Stimulated activated CD4-positive, alpha-beta T cell treated with anti-CD3 and anti-CD28 coated beads, Interleukin-2, amount 100 ng/mL, for 24 hours (primary cell): ENCODE data around the gene RAB40B.

Experiments used
- DNase-seq, 2 donors: peaks; one replicate each; pipeline ENCODE4 v3.0.0-alpha.2; 2020

The RAB40B gene

DNA sequence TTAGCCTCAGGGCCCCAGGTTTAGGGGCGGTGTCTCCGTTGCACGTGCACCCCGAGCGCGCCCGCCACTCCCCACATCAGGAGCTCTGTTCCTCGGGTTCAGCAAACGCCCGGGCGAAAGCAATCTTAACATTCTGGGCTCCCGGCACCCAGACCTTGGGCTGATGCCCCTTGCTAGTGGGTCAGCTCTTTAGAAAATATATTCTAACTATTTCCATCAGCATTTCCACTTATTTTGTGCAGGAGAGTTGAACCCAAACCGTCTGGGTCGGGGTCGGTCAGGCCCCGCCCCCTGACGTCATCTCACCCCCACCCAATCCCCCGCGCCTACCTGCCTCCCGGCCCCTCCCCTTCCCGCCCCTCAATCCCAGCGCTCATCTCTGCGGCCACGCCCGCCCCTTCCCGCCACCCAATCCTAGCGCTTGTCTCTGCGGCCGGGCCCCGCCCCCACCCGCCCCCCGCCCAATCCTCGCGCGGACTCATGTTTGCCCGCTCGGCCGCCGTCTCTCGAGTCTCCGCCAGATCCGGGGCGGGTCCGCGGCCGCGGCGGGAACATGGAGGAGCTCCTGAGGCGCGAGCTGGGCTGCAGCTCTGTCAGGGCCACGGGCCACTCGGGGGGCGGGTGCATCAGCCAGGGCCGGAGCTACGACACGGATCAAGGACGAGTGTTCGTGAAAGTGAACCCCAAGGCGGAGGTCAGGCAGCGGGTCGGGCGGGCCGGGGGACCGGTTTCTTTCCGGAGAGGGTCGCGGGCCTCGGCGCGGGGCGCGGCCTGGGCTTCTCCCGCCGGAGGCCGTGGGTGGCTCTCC, 17.9 kb upstream of the RAB40B start, which contains the start of gene FN3KRP:
FN3KRP (plus strand) TSS at position 504 of the 808 bp plus-strand sequence; CDS start at position 554, 50 bp downstream.
- peak; percentile 85 to 94 for DNase-seq

DNA sequence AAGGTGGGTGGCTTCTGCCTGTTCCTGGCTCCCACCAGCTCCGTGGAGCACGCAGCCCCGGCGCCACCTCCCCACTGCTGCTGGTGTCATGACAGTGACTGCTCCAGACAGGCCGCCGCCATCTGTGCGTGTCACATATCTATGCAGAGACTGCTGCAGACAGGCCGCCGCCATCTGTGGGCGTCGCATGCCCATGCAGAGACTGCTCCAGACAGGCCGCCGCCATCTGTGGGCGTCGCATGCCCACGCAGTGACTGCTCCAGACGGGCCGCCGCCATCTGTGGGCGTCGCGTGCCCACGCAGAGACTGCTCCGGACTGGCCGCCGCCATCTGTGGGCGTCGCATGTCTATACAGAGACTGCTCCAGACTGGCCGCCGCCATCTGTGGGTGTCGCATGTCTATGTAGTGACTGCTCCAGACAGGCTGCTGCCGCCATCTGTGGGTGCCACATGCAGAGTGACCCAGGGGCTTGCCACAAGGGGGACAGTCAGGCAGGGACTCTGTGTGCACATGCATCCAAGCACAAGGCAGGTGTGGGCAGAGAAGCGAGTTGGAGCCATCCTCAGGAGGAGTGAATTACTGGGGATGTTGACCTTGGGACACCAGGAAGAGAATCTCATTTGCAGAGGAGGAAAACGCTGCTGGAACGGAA, 14.7 kb upstream of the RAB40B start:
- DNase-seq, result no peak

DNA sequence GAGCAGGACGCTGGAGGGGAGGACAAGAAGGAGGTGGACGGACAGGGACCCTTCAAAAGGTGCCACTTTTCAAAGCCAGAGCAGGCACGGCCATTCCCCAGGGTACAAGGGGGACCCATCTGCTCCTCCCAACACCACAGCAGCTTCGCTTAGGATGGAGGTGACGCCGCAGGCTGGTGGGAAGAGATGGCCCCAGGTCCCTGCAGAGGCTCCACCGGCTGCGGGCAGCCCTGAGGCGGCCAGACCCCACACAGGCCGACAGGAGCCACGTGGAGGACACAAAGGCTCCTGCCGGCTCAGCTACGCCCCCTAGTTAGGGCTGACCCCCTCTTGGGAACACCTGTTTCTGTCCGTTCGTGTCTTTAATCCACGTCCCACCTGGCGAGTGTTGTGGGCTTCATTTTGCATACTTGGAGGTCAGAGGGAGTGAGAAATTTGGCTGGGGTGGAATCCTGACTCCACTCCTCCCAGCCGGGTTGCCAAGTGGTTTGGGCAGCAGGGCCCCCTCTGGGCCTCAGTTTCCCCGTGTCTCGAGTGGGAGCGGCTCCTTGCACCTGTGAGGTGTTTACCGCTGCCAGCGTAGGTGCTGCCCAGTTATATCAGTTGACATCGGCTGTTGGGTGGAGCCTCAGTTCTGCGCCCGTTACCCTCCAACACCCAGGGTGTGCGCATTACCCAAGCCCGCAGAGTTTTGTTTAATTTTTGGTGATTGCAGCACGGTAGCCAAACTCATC, 12.2 kb upstream of the RAB40B start:
- no peak for DNase-seq

DNA sequence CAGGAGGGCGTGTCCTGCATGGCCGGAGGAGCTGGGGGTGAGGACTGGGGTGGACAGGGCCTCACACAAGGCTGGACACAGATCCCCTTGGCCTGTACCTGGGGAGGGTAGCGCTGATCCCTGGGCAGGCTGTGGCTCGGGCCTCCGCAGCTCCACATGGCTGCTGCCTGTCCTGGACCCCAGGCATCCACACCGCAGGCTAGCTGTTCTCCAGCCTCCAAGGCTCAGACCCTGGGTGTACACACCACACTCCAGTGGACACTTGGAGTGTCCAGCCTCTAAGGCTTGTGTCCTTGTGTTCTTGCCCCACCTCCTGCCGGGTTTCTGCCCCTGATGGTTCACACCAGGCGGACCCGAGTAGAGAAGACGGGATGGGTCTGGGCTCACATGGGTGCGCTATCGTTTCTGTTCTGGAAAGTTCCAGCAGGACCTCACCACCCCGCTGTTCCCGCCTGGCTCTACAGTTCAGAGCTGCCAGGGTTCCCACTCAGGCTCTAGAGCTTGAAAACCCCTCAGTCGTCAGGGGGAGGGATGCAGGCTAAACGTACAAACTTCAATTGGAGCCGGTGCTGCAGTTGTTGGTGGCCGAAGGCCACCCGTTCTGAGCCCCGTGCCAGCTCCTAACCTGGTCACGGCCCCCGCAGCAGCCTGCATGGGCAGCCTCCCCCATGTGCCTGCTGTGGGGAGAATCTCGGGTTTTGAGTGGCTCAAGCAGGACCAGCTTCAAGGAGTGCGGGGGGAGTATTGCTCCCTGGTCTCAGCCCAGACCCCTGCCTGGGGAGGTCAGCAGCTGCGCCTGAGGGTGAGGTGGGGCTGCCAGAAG, 11.4 kb upstream of the RAB40B start:
- DNase-seq, result no peak

DNA sequence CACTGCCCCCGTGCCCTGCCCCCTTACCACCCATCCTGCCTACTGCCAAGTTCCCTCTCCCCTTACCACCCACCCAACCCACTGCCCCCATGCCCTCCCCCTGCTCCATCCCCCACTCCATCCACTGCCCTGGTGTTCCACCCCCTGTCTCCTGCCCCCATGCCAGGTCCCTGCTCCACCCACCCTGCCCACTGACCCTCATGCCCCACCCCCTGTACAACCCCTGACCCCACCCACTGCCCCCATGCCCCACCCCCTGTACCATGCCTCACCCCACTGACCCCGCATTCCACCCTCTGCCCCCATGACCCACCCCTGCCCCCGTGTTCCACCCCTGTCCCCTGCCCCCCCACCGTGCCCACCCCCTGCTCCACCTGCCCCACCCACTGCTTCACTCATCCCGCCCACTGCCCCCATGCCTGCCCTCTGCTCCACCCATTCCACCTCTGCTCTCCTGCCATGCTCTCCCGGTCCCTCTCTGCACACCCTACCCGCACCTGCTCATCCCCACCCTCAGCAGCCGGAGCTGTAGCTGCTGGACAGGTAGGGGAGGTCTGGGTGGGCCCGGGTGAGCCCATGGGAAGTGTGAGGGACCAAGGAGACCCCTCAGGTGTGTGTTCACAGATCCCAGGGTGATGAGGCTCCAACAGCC, 10.7 kb upstream of the RAB40B start:
- no peak for DNase-seq

DNA sequence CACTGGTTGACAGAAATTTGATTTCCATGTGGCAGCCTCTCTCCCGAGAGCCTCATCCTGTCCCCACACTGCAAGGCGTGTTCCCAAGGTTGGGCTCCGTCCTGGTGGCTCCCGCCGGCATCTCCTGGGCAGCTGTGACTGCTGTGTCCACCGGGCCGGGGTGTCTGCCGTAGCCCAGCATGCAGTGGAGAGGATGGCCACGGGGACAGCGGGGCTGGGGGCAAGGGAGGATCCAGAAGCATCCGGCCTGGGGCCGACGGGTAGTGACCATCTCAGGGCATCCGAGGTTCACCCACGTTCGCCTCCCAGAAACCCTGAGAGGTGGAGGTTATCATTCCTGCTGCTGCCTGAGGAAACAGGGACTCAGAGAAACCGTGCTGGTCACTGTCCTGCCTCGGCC, 7.3 kb upstream of the RAB40B start:
- DNase-seq, result no peak

DNA sequence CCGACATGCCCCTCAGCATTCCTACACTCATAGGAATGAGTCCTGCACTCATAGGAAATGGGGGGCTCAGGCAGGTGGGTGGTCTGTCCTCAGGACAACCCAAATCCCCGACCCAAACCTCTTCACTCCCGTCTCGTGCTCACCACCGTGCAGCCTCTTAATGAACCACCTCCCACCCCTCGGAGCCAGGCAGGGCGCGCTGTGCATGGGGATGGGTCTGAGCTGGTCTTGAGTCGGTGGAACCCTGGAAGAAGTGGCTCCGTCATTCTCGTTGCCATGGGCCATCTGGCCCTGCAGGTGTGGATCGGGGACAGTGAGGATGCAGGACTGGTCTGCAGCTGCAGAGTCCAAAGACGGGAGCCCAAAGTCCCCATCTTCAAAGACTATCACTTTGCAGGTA, 6.4 kb upstream of the RAB40B start:
- DNase-seq, result no peak

DNA sequence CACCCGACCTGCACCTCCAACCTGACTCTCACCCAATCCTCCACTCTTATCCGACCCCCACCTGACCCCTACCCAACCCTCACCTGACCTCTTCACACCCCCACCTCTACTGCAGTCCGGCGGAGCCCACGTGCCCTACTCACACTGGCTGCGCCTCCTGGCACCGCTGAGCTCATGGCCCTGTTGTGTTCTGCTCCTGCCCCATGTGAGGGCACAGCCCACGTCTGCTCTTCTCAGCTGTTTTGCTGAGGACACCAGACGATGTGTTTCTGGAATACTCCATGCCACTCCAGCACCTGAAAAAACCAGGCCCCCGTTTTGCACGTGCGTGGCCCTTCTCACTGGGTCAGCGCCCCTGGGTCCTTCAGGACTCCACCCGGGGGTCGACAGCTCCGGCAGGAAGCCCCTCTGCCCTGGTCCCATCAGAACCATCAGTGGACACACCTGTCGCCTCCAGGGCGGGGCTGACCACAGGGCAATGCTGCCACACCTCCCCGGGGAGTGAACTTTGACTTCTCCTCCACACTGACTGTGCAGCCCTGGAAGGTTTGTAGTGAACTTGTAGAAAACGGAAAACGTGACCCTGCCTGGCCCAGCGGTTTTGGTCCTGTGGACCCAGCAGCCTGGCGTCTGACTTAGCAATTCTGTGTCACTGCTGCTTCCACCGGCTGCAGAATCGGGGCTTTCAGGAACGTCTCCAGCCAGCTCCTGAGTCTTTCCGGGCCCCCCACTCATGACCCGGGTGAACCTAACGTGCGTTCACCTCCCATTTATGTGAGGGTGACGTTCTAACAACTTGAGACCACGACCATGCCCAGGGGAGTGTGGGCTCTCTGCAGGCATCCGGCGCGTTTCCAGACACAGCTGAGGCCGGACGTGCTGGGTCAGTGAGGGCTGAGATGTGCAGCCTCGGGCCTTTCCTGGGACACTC, 5.7 kb upstream of the RAB40B start:
- no peak for DNase-seq

DNA sequence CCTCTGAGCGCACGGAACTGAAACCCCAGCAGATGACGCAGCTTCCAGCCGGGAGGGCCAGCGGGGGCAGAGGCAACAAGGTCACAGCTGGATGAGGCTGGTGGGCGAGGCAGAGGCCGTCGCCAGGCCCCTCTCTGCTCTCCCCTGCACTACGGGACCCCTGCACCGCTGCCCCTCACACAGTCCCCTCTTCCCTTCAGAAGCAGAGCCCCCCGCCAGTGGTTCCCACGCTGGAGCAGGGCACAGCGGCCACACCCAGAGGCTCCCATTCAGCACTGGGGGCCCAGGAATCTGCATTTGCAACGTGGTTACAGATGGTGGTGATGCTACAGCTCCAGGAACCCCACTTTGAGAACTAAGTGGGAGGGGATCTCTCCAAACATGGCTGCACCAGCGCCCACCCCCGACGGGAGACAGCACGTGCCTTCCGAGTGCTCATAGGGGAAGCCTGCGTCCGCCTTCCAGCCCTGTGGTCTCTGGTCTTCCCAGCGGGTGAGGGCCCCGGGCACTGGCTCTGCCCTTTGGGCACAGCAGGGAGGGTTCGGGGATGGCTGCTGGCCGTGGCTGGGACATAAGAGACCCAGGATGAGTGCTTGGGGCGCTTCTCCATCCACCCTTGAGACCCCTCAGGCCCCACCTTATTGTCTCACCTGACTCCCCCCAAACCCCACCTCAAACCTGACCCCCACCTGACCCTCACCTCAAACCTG, 4.7 kb upstream of the RAB40B start:
- no peak for DNase-seq

DNA sequence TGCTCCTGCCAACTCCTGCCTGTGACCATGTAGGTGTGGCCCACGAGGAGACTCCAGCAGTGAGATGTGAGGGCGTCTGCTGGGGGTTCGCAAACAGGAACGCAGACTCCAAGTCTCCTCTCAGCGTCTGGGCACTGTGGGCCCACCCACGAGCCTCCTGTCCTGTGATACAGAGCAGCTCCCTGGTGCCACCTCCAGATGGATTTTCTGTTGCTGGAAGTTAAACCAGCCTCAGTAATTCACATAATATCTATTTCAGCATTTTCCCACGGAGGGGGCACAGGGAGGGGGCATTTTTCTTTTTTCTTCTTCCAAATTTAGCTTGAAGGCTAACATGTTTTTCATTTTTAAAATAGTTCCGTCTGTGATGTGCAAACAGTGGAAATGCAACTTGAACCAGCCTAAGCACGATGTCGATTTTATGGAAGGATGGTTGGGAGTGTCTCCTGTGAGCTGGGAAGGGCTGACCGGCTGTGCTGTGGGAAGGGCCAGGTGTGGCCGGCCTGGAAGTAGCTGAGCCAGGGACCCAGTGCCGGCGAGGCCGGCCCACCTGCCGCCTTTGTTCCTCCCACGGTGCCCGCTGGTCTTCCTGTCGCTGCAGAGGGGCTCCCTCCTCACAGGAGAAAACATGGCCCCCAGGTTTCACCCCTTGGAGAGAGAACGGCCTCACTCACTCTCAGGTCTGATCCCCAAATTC, 3.9 kb upstream of the RAB40B start:
- no peak for DNase-seq

DNA sequence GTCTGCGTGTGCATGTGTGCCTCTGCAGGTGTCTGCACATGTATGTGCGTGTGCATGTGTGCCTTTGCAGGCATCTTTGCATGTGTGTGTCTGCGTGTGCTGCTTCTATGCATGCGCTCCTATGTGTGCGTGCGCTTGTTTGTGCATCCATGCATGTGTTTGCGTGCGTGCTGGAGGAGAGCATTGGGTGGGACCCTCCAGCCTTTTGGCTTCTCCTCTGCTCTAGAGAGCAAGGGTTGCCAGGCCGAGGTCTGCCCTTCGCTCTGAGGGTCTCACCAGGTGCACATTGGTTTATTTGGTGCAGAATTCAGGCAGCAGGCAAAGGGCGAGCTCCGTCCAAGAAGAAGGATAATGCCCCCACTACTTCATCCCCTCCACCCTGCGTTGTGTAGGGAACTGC, 1.1 kb upstream of the RAB40B start:
- DNase-seq, result no peak

DNA sequence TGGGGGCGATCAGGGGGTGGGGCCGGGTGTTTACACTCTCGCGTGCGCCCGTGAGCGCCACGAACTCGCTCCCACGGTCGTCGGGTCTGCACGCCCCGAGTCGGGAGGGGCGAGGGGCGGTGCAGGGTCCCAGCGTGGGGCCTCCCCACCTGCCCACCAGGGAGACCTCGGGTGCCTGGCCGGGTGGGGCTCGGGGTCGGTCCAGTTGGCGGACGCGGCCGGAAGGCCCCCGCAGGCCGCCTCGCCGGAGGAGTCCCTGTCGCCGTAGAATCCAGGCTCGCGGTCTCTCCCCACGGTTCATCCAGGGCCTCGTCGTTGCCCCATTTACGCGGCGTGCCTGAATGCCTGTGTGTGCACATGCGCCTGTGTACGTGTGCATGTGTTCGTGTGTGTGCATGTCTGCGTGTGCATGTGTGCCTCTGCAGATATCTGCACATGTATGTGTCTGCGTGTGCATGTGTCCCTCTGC, 510 bp upstream of the RAB40B start:
- DNase-seq, result no peak

DNA sequence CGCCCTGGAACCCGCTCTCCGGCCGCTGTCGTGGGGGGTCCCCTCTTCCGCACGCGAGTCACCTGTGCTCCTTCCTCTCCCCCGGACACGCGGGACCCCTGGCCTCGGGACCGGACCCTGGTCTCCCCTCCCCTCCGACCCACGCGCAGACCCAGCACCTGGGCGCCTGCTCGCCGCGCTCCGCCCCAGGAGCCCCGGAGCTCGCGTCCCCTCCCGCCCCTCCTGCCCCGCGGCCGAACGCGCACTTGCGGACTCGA, 762 bp downstream of the RAB40B start:
- no peak for DNase-seq

DNA sequence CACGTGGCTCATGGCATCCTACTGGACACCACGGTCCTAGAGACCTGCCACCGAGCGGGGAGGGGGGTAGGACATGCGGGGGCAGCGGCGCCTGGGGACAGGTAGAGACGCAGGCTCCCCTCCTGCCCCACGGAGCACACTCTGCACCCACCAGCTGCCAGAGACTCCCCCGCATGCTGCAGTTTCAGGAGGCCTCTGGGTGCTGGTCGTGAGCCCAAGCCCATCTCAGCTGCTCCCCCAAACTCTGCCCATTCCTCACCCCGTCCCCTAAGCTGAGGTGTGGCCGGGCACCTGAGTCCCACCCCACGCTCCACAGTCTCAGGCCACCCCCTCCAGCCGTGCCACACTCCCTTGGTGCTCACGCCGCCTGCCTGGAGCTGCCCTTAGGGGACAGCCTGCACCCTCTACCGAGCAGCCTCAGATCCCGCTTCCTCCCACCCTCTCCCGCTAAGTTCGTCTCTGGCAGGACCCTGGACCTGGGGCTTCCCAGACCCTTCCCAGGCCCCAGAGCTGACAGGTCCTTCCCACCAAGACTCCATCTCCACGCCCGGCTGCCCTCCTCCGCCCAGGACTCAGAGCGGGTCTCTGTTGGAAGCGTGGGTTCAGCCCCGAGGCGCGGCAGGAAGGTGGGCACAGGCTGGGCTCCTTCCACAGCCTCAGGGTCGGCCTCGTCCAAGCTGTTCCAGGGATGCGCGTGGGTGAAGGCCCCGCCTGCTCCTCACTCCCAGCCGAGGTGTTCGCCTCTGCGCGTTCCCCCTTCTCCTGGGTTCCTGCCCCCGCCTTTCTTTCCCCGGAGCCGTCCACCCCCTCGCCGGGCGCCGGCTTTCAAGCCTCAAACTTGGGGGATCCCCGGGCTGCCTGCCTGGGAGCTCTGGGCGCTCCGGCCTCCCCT, 1.3 kb downstream of the RAB40B start:
- DNase-seq, result peak in 1 of 2 donors; percentile 32

DNA sequence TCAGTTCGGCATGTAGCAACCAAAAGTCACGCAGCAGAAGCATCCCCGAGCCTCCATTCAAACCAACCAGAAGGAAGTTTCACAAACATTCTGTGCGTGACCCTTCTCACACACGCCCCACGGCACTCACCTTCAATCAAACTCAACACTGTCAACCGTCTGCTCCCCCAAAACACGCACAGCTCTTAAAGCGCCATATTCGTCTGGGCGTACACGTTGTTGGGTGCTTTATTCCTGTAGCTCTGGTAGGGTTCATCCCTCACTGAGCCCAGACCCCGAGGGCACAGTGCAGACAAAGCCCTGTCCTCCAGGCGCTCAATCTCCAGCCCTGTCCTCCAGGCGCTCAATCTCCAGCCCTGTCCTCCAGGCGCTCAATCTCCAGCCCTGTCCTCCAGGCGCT, 2.2 kb downstream of the RAB40B start:
- DNase-seq, result no peak

DNA sequence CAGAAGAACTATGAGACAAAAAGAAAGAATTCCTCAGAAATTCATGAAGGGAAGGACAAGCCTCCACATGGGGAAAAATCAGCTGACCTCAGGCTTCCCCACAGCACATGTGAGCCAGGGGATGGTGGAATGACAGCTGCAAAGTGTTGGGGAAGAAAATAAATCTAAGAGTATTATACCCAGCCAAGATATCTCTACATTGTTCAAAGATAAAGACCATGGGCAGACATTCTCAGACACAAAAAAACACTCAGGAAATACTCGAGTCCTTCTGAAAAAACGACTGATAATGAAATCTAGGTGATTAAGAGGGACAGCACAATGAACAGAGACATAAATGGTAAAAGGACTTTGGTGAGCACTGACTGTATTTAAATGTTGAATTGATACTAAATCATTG, 3.9 kb downstream of the RAB40B start:
- no peak for DNase-seq

DNA sequence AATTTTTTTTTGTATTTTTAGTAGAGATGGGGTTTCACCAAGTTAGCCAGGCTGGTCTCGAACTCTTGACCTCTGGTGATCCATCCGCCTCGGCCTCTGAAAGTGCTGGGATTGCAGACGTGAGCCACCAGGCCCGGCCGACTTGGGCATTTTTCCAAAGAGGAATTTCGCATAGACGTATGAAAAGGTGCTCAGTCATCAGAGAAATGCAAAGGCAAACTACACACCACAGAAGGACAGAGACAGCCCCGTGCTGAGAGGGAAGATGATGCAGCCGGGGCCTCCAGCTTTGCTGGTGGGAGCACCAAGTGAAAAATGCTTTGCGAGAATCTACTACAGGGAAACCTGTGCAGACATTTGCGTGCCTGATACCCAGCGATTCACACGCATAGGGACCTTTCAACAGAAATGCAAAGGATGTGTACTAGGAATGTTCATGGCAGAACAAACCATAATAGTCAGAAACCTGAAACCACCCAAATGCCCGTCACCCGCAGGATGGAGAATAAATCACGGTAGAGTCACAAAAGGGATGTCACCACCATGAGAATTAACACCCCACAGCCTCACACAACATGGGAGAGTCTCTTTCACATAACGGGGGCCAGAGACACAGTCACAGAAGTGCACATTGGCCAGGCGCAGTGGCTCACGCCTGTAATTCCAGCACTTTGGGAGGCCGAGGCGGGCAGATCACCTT, 5.2 kb downstream of the RAB40B start:
- DNase-seq, result no peak

DNA sequence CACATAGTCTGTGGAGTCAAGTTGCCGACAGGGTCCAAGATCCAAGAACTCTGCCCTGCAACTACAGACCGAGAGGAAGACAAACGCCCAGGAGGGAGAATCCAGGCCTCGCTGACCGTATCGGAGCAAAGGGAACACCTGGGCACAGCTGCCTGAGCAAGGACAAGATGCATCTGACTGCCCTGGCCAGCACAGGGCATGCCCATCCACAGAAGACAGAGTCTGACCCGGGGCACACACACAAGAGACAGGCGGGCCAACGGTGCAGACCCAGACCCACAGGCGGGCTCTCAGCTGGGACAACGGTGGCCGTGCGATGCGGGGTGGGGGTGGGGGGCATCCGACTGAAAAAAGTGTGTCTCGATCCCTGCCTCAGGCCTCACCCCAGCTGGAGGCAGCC, 6.2 kb downstream of the RAB40B start:
- no peak for DNase-seq
